HG03432 (cell line): ENCODE measurements around the gene ITIH2.
"Not testable (repeated sequence)": the region's sequence is repeated elsewhere in the genome, so short reads cannot be mapped to it uniquely, and the experiment has no call there.

Experiments used
- ATAC-seq: cut with Tn5 transposase; IDR thresholded peaks from one replicate; pipeline ENCODE4 v1.9.1; 2021; ENCODE audit warnings: mild to moderate bottlenecking, moderate library complexity; ENCODE audit not compliant: unreplicated experiment

ITIH2 gene

GRCh38 chr10:7744307-7744706 is 41.2 kb downstream of the ITIH2 start:
- ATAC-seq = no peak

GRCh38 chr10:7748637-7749036 is 45.5 kb downstream of the ITIH2 start:
- ATAC-seq = not testable (repeated sequence)

GRCh38 chr10:7750222-7750621 is 47.1 kb downstream of the ITIH2 start:
- ATAC-seq = no peak

- no peak for ATAC-seq
Measured at GRCh38 chr10:7752251-7752650, 49.1 kb downstream of the ITIH2 start.

GRCh38 chr10:7755103-7755502 is 52.0 kb downstream of the ITIH2 start:
- ATAC-seq = no peak

GRCh38 chr10:7756360-7756992 is 53.4 kb downstream of the ITIH2 start:
- ATAC-seq = no peak

- no peak for ATAC-seq
Measured at GRCh38 chr10:7763929-7764328, 60.8 kb downstream of the ITIH2 start.

GRCh38 chr10:7766241-7766640 is 63.1 kb downstream of the ITIH2 start:
- ATAC-seq = no peak

- ATAC-seq = no peak
Measured at GRCh38 chr10:7767209-7767608, 64.1 kb downstream of the ITIH2 start.

GRCh38 chr10:7768417-7768816 is 65.3 kb downstream of the ITIH2 start:
- no peak for ATAC-seq

GRCh38 chr10:7773845-7774801 is 71.0 kb downstream of the ITIH2 start:
- ATAC-seq = no peak

- ATAC-seq = no peak
Measured at GRCh38 chr10:7776777-7777176, 73.7 kb downstream of the ITIH2 start.

- not testable (repeated sequence) for ATAC-seq
Measured at GRCh38 chr10:7782194-7782593, 79.1 kb downstream of the ITIH2 start.

GRCh38 chr10:7786430-7786829 is 83.3 kb downstream of the ITIH2 start:
- ATAC-seq = no peak

GRCh38 chr10:7787150-7787856 is 84.2 kb downstream of the ITIH2 start:
- peak; percentile 20 for ATAC-seq

- ATAC-seq = peak; percentile 96
Measured at GRCh38 chr10:7787857-7788638, 84.9 kb downstream of the ITIH2 start, which contains the start of the genes ATP5F1C and KIN. ATP5F1C (plus strand) TSS chr10:7788177; CDS start chr10:7788208, 31 bp downstream. KIN (minus strand) TSS chr10:7787993; CDS start chr10:7787933, 60 bp downstream.

GRCh38 chr10:7788639-7789286 is 85.6 kb downstream of the ITIH2 start:
- peak; percentile 14 for ATAC-seq

GRCh38 chr10:7789390-7789789 is 86.3 kb downstream of the ITIH2 start:
- no peak for ATAC-seq

GRCh38 chr10:7792541-7792940 is 89.4 kb downstream of the ITIH2 start:
- ATAC-seq = no peak
